Heart right ventricle (tissue), 16 donors: ENCODE data around the gene LINGO4. TPM values are rescaled to one million over a fixed set of nuclear protein-coding genes. Genes with fewer than 3 reads are reported as not detected.

Experiments
- ATAC-seq, 8 donors: fragments of 200-7000 bp; cut with Tn5 transposase; one replicate each; pipeline ENCODE4 v1.9.1; 2020; ENCODE audit warnings: mild to moderate bottlenecking in 8 of 8, moderate library complexity in 8 of 8, moderate number of reproducible peaks in 1 of 8
- DNase-seq, 2 donors: peaks; one replicate each; pipeline ENCODE4 v3.0.0-alpha.2; 2020
- H3K27ac ChIP-seq, 10 donors: fragments of 200-600 bp; sonication (generic) in 2 of 10; one replicate each; pipeline versions ENCODE4 v1.5.0 to v1.8.0; 2020 to 2022; ENCODE audit warnings: mild to moderate bottlenecking in 3 of 10
- H3K27me3 ChIP-seq, 7 donors: fragments of 200-600 bp; one replicate each; pipeline ENCODE4 v1.8.0; 2021 to 2022; ENCODE audit warnings: mild to moderate bottlenecking in 2 of 7
- H3K36me3 ChIP-seq, 9 donors: fragments of 200-600 bp; sonication (generic) in 1 of 9; one replicate each; pipeline versions ENCODE4 v1.5.0 to v1.8.0; 2020 to 2022; ENCODE audit warnings: mild to moderate bottlenecking in 2 of 9
- H3K4me1 ChIP-seq, 9 donors: fragments of 200-600 bp; sonication (generic) in 1 of 9; one replicate each; pipeline versions ENCODE4 v1.5.0 to v1.8.0; 2020 to 2022; ENCODE audit warnings: mild to moderate bottlenecking in 4 of 9
- H3K4me3 ChIP-seq, 10 donors: fragments of 200-600 bp; sonication (generic) in 2 of 10; one replicate each; pipeline versions ENCODE4 v1.5.0 to v1.8.0; 2020 to 2022; ENCODE audit warnings: mild to moderate bottlenecking in 7 of 10, moderate library complexity in 2 of 10
- H3K9me3 ChIP-seq, 11 donors: fragments of 200-600 bp in 10 of 11; sonication (generic) in 2 of 11; one replicate each; pipeline versions ENCODE4 v1.5.0 to v1.8.0; 2013 to 2022; ENCODE audit warnings: mild to moderate bottlenecking in 2 of 11, control low read depth in 1 of 11, moderate library complexity in 1 of 11
- WGBS, 2 donors: extraction: QIAGEN DNeasy Blood & Tissue Kit; methylation state at CpG; one replicate each; pipeline ENCODE4 v1.1.7; 2013; ENCODE audit warnings: inconsistent platforms in 1 of 2; 5-methylcytosine and 5-hydroxymethylcytosine counted together
- intact Hi-C, 10 donors: fragments of 100-400 bp; cut with DNase I; formaldehyde crosslinking; loops; one replicate each; pipeline versions ENCODE4 v1.11.1 to v1.14.2; 2022
- polyA plus RNA-seq, 2 donors: library from polyadenylated mRNA; stranded (reverse); fragments of 200-250 nt; gene quantifications; one replicate each; pipeline ENCODE4 v1.2.3, GENCODE V29; 2013
- total RNA-seq, 10 donors: library from RNA; stranded (reverse); fragmentation: NEBNext Ultra II Directional in 3 of 10; extraction: Animal tissue kit (Norgen Biotek cat#: 25700) in 3 of 10; gene quantifications; one replicate each; pipeline versions ENCODE4 v1.2.1 to v1.2.4, GENCODE V29; 2021 to 2023
- TF ChIP-seq, protein P1 (sequence below), 9 donors: fragments of 200-600 bp; sonication (generic) in 2 of 9; IDR thresholded peaks; one replicate each; pipeline versions ENCODE4 v1.5.0 to v1.8.0; 2021 to 2022; ENCODE audit warnings: antibody characterized with exemption in 9 of 9, mild to moderate bottlenecking in 5 of 9, moderate library complexity in 1 of 9
- donor health status: Arrhythmogenic right ventricular cardiomyopathy.
- donor health status: ischemic (EF 13 %, LVEDD 7.1; RV severe dilation, severe dysfunction).
- donor health status: healthy with polysubstance abuse.
- donor health status: DM: no; HTN: yes; CAD: no.
- donor health status: DM: no; HTN: no; CAD: no.
- donor health status: ischemic (EF 25% LVEDD 6.9; RV normal size, moderate dysfunction).
- donor health status: ischemic (EF 25% LVEDD 5.7; RV mildly dilated, moderate dysfunction).
- donor health status: healthy.
- donor health status: DM: yes; HTN: yes; CAD: no.
- donor health status: Ischemic cardiomyopathy.
- donor health status: ischemic (EF 35%, LVEDD 5.7; RV mildly dilated, moderate dysfunction).
- donor health status: nonischemic (EF 11% LVEDD 7.7; RV severe dilation, severe dysfunction).
- donor health status: DM: yes; HTN: yes; CAD: no.
- donor health status: PGD.
- donor health status: ischemic (EF 29% LVEDD 5.4; RV normal size, mild dysfunction).
- donor health status: nonischemic (EF 23%, LVEDD 6.1; RV moderate dilation, normal function).

Gene LINGO4
- total and polyA plus RNA-seq, 12 donors, result 0.10 to 2.7 (median 0.68) TPM

DNA sequence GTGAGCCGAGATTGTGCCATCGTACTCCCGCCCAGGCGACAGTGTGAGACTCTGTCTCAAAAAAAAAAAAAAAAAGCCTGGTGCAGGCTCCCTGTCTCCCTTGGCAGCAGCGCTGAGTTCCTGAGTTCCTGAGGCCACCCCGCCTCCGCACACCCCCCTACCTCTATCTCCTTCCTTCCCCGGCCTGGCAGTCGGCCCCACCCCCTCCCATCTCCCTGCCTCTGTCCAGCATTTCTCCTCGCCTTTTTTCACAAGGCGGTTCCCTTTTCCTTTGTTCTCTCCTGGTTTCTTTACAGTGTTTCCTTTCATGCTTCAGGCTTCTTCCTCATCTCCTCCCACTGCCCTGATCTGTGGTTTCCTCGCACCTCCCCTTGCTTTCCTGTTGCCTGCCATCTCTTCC, 23.7 kb upstream of the LINGO4 start:
- Histone ChIP-seq H3K27ac (no peak overlapping the region), H3K4me1 (peaks cover 0 to 43% (median 25%) of the 10 kb centered on the region in 9 donors), H3K27me3 (no peaks in the 10 kb centered on the region), H3K4me3 (no peak overlapping the region), H3K9me3 (no peaks in the 10 kb centered on the region), H3K36me3 (no peaks in the 10 kb centered on the region)
- WGBS, 2 donors, result 2 to 7% methylated on average over 11 to 12 of the region's 12 CpGs
- intact Hi-C loops, result no loop called here
- ATAC-seq (peak in 4 of 8 donors; percentile 34 to 57 (median 40)), DNase-seq (peak; percentile 45 to 63)
- TF ChIP-seq, protein P1, sequence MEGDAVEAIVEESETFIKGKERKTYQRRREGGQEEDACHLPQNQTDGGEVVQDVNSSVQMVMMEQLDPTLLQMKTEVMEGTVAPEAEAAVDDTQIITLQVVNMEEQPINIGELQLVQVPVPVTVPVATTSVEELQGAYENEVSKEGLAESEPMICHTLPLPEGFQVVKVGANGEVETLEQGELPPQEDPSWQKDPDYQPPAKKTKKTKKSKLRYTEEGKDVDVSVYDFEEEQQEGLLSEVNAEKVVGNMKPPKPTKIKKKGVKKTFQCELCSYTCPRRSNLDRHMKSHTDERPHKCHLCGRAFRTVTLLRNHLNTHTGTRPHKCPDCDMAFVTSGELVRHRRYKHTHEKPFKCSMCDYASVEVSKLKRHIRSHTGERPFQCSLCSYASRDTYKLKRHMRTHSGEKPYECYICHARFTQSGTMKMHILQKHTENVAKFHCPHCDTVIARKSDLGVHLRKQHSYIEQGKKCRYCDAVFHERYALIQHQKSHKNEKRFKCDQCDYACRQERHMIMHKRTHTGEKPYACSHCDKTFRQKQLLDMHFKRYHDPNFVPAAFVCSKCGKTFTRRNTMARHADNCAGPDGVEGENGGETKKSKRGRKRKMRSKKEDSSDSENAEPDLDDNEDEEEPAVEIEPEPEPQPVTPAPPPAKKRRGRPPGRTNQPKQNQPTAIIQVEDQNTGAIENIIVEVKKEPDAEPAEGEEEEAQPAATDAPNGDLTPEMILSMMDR (IDR thresholded peaks at IDR 0.05), result no peak

DNA sequence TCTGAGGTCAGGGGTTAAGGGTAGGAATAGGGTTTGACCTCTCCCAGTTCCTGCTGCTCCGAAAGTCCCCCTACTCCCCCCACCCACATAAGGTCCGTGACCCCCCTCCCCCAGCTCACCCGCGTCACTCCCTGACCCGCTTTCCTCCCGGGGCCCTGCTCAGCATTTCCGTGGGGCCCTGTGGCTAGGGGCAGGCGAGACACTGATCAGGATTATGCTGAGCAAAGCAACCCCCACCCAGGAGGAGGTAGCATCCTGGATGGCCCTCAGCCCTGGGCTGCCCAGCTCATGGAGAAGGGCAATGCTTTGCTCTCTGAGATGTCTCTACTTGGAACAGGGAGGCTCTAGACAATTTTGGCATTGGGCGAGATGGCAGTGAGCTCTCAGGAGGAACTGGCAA, 22.6 kb upstream of the LINGO4 start:
- ATAC-seq (no peak), DNase-seq (no peak)
- Histone ChIP-seq H3K4me1 (peaks cover 0 to 42% (median 25%) of the 10 kb centered on the region in 9 donors), H3K27me3 (no peaks in the 10 kb centered on the region), H3K36me3 (no peaks in the 10 kb centered on the region), H3K9me3 (no peaks in the 10 kb centered on the region), H3K4me3 (no peak overlapping the region), H3K27ac (no peak overlapping the region)
- intact Hi-C loops, result no loop called here
- TF ChIP-seq, protein P1 (IDR thresholded peaks at IDR 0.05), result no peak
- WGBS, 2 donors, result 59 to 64% methylated on average over 9 of the region's 9 CpGs

- Histone ChIP-seq H3K27me3 (no peaks in the 10 kb centered on the region), H3K4me3 (no peak overlapping the region), H3K27ac (no peak overlapping the region), H3K4me1 (peaks cover 0 to 36% (median 18%) of the 10 kb centered on the region in 9 donors), H3K9me3 (no peaks in the 10 kb centered on the region), H3K36me3 (no peaks in the 10 kb centered on the region)
- TF ChIP-seq, protein P1 (IDR thresholded peaks at IDR 0.05), result no peak
- ATAC-seq (no peak), DNase-seq (no peak)
- intact Hi-C loops, result no loop called here
- WGBS, 2 donors, result 51 to 56% methylated on average over 21 of the region's 21 CpGs
Observed at GRCh38 chr1:151825751-151826660, 20.8 kb upstream of the LINGO4 start.

- Histone ChIP-seq H3K27ac (no peak overlapping the region), H3K4me1 (peaks cover 0 to 38% (median 18%) of the 10 kb centered on the region in 9 donors), H3K27me3 (no peaks in the 10 kb centered on the region), H3K4me3 (no peak overlapping the region), H3K9me3 (no peaks in the 10 kb centered on the region), H3K36me3 (no peaks in the 10 kb centered on the region)
- intact Hi-C loops, result no loop called here
- TF ChIP-seq, protein P1 (IDR thresholded peaks at IDR 0.05), result no peak
- ATAC-seq (peak in 1 of 8 donors; percentile 28), DNase-seq (no peak)
- 67 to 75% methylated on average over 9 of the region's 9 CpGs for WGBS, 2 donors
Observed at GRCh38 chr1:151825204-151825603, 20.0 kb upstream of the LINGO4 start.
